GM23338 (cell line): ENCODE results near the gene THAP5.

Source experiments
- CREB1 ChIP-seq: fragments of 250-450 bp; sonication (Bioruptor Pico); IDR thresholded peaks from 2 replicates; pipeline ENCODE4 v1.5.0; 2020; ENCODE audit warnings: low read depth, mild to moderate bottlenecking, moderate library complexity
- EZH2 ChIP-seq: fragments of 200-600 bp; sonication (generic); IDR thresholded peaks from one replicate; pipeline ENCODE4 v1.8.0; 2017; ENCODE audit warnings: antibody characterized with exemption, mild to moderate bottlenecking, low read depth; ENCODE audit not compliant: unreplicated experiment
- EZH2phosphoT487 ChIP-seq: fragments of 200-600 bp; sonication (generic); IDR thresholded peaks from one replicate; pipeline ENCODE4 v1.8.1; 2018; ENCODE audit warnings: antibody characterized with exemption; ENCODE audit not compliant: unreplicated experiment
- JUNB ChIP-seq: IDR thresholded peaks from one replicate; pipeline ENCODE4 v1.6.1; 2016; ENCODE audit warnings: antibody characterized with exemption; ENCODE audit not compliant: unreplicated experiment
- NANOG ChIP-seq: IDR thresholded peaks from 2 replicates; pipeline ENCODE4 v1.6.1; 2016; ENCODE audit warnings: antibody characterized with exemption, borderline replicate concordance
- POLR2AphosphoS5 ChIP-seq: IDR thresholded peaks from 2 replicates; pipeline ENCODE4 v1.6.1; 2016; ENCODE audit warnings: antibody characterized with exemption, low read depth
- ZNF331 ChIP-seq: fragments of 250-450 bp; sonication (Bioruptor Pico); IDR thresholded peaks from 2 replicates; pipeline ENCODE4 v1.5.0; 2020; ENCODE audit warnings: low read depth, mild to moderate bottlenecking, moderate library complexity
- TF ChIP-seq, protein P1 (sequence below), 2 experiments: fragments of 200-600 bp in 1 of 2; sonication (generic) in 1 of 2; conservative IDR thresholded peaks; 2 replicates each; pipeline versions ENCODE4 v1.5.1 to v1.6.1; 2016 to 2017; ENCODE audit warnings: antibody characterized with exemption in 2 of 2, low read depth in 2 of 2, mild to moderate bottlenecking in 2 of 2, moderate library complexity in 1 of 2
- TF ChIP-seq, protein P2 (sequence below): IDR thresholded peaks from one replicate; pipeline ENCODE4 v1.6.1; 2018; ENCODE audit warnings: antibody characterized with exemption; ENCODE audit not compliant: unreplicated experiment
- TF ChIP-seq, protein P3 (sequence below): IDR thresholded peaks from 2 replicates; pipeline ENCODE4 v1.6.1; 2016; ENCODE audit warnings: antibody characterized with exemption

DNA sequence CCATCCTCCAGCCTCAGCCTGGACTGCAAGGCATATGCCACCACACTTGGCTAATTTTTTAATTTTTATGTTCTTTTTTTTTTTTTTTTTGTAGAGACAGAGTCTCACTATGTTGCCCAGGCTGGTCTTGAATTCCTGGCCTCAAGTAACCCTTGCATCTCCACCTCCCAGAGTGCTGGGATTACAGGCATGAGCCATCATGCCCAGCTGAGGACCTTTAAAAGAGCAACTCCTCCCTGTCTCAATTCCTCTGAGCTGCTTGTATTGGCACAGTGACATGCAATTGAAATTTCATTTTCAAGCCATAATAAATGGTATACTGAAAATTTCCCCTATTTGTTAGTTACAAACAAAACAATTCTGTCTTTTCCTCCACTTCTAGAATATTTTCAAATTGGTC, 19.7 kb upstream of the THAP5 start:
- TF ChIP-seq EZH2 (no peak), POLR2AphosphoS5 (no peak), EZH2phosphoT487 (no peak), CREB1 (CRISPR knock-in tag) (no peak), JUNB (no peak), ZNF331 (CRISPR knock-in tag) (no peak), NANOG (no peak)
- TF ChIP-seq, protein P1, sequence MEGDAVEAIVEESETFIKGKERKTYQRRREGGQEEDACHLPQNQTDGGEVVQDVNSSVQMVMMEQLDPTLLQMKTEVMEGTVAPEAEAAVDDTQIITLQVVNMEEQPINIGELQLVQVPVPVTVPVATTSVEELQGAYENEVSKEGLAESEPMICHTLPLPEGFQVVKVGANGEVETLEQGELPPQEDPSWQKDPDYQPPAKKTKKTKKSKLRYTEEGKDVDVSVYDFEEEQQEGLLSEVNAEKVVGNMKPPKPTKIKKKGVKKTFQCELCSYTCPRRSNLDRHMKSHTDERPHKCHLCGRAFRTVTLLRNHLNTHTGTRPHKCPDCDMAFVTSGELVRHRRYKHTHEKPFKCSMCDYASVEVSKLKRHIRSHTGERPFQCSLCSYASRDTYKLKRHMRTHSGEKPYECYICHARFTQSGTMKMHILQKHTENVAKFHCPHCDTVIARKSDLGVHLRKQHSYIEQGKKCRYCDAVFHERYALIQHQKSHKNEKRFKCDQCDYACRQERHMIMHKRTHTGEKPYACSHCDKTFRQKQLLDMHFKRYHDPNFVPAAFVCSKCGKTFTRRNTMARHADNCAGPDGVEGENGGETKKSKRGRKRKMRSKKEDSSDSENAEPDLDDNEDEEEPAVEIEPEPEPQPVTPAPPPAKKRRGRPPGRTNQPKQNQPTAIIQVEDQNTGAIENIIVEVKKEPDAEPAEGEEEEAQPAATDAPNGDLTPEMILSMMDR (conservative IDR thresholded peaks at IDR 0.05; ENCODE audit: low read depth in 2 of 2) = no peak
- TF ChIP-seq, protein P2, sequence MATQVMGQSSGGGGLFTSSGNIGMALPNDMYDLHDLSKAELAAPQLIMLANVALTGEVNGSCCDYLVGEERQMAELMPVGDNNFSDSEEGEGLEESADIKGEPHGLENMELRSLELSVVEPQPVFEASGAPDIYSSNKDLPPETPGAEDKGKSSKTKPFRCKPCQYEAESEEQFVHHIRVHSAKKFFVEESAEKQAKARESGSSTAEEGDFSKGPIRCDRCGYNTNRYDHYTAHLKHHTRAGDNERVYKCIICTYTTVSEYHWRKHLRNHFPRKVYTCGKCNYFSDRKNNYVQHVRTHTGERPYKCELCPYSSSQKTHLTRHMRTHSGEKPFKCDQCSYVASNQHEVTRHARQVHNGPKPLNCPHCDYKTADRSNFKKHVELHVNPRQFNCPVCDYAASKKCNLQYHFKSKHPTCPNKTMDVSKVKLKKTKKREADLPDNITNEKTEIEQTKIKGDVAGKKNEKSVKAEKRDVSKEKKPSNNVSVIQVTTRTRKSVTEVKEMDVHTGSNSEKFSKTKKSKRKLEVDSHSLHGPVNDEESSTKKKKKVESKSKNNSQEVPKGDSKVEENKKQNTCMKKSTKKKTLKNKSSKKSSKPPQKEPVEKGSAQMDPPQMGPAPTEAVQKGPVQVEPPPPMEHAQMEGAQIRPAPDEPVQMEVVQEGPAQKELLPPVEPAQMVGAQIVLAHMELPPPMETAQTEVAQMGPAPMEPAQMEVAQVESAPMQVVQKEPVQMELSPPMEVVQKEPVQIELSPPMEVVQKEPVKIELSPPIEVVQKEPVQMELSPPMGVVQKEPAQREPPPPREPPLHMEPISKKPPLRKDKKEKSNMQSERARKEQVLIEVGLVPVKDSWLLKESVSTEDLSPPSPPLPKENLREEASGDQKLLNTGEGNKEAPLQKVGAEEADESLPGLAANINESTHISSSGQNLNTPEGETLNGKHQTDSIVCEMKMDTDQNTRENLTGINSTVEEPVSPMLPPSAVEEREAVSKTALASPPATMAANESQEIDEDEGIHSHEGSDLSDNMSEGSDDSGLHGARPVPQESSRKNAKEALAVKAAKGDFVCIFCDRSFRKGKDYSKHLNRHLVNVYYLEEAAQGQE = no peak
- TF ChIP-seq, protein P3, sequence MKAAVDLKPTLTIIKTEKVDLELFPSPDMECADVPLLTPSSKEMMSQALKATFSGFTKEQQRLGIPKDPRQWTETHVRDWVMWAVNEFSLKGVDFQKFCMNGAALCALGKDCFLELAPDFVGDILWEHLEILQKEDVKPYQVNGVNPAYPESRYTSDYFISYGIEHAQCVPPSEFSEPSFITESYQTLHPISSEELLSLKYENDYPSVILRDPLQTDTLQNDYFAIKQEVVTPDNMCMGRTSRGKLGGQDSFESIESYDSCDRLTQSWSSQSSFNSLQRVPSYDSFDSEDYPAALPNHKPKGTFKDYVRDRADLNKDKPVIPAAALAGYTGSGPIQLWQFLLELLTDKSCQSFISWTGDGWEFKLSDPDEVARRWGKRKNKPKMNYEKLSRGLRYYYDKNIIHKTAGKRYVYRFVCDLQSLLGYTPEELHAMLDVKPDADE = no peak
